Smooth muscle cell (in vitro differentiated cells): ENCODE data around the gene OR4E2. TPM values are rescaled to one million over a fixed set of nuclear protein-coding genes. Genes with fewer than 3 reads are reported as not detected.
"Not testable (repeated sequence)": the region's sequence is repeated elsewhere in the genome, so short reads cannot be mapped to it uniquely, and the experiment has no call there.

Experiments used
- DNase-seq: peaks from one replicate; lab custom pipeline; 2025; ENCODE audit not compliant: unreplicated experiment; lab: John Stamatoyannopoulos, UW
- H2AFZ ChIP-seq: fragments of 200-600 bp; sonication (generic); 2 replicates; pipeline ENCODE4 v1.6.0; 2016; ENCODE audit warnings: antibody characterized with exemption, low read depth, mild to moderate bottlenecking
- H3F3A ChIP-seq: fragments of 200-600 bp; sonication (generic); 2 replicates; pipeline ENCODE4 v1.6.0; 2017; ENCODE audit warnings: antibody characterized with exemption, low read depth
- H3K27ac ChIP-seq: fragments of 200-600 bp; sonication (generic); 2 replicates; pipeline ENCODE4 v1.5.1; 2016; ENCODE audit warnings: low read depth, mild to moderate bottlenecking
- H3K27me3 ChIP-seq: fragments of 200-600 bp; sonication (generic); 2 replicates; pipeline ENCODE4 v1.6.1; 2016; ENCODE audit warnings: low read depth, mild to moderate bottlenecking
- H3K36me3 ChIP-seq: fragments of 200-600 bp; sonication (generic); 2 replicates; pipeline ENCODE4 v1.5.1; 2016; ENCODE audit warnings: low read depth
- H3K4me1 ChIP-seq: fragments of 200-600 bp; sonication (generic); 2 replicates; pipeline ENCODE4 v1.5.1; 2016; ENCODE audit warnings: low read depth
- H3K4me2 ChIP-seq: fragments of 200-600 bp; sonication (generic); 2 replicates; pipeline ENCODE4 v1.6.0; 2016; ENCODE audit warnings: mild to moderate bottlenecking
- H3K4me3 ChIP-seq: fragments of 200-600 bp; sonication (generic); 2 replicates; pipeline ENCODE4 v1.5.1; 2016; ENCODE audit warnings: mild to moderate bottlenecking
- H3K79me2 ChIP-seq: fragments of 200-600 bp; sonication (generic); 2 replicates; pipeline ENCODE4 v1.6.0; 2016; ENCODE audit warnings: low read depth, mild to moderate bottlenecking
- H3K9ac ChIP-seq: fragments of 200-600 bp; sonication (generic); 2 replicates; pipeline ENCODE4 v1.6.0; 2016; ENCODE audit warnings: low read depth
- H3K9me3 ChIP-seq: fragments of 200-600 bp; sonication (generic); replicated peaks from 2 replicates; pipeline ENCODE4 v1.5.1; 2016; ENCODE audit warnings: low read depth
- H4K20me1 ChIP-seq: fragments of 200-600 bp; sonication (generic); 2 replicates; pipeline ENCODE4 v1.6.0; 2016; ENCODE audit warnings: low read depth
- WGBS: methylation state at CpG from one replicate; pipeline ENCODE4 v1.1.7; 2016; ENCODE audit warnings: low lambda C conversion rate; 5-methylcytosine and 5-hydroxymethylcytosine counted together
- polyA plus RNA-seq: library from polyadenylated mRNA; unstranded; fragments of >200 nt; fragmentation: Nextera tagmentation; extraction: Ambion mirVana; gene quantifications from 2 replicates; pipeline ENCODE4 v1.2.1, GENCODE V29; 2016
- total RNA-seq: library from RNA; depleted of rRNA; stranded (reverse); fragments of >200 nt; gene quantifications from 2 replicates; pipeline ENCODE4 v1.2.3, GENCODE V29; 2014
- TF ChIP-seq, protein P1 (sequence below): fragments of 200-600 bp; sonication (generic); IDR thresholded peaks from 2 replicates; pipeline ENCODE4 v1.5.1; 2017; ENCODE audit warnings: borderline replicate concordance, mild to moderate bottlenecking, antibody characterized with exemption; ENCODE audit not compliant: insufficient read depth, poor library complexity, severe bottlenecking

Gene OR4E2
- total and polyA plus RNA-seq, 2 experiments from 2014 or later: not detected

DNA sequence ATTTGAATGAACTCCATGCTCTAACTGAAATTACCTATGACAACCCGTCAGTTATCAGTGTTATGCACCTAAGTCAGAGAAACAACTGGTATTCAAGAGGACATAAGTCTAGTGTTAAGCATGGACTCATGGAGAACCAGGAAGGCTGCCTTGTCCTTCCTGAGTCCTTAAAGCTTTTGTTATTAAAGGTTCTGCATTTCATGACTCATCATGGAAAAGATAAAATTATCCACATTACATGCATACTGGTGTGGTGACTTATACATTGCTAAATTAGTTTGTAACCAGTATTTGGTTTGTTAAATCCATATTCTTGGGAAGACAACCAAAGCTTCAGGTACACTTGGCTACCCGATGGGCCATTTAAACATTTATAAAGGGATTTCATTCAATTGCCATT, 26.4 kb downstream of the OR4E2 start:
- DNase-seq: no peak

DNA sequence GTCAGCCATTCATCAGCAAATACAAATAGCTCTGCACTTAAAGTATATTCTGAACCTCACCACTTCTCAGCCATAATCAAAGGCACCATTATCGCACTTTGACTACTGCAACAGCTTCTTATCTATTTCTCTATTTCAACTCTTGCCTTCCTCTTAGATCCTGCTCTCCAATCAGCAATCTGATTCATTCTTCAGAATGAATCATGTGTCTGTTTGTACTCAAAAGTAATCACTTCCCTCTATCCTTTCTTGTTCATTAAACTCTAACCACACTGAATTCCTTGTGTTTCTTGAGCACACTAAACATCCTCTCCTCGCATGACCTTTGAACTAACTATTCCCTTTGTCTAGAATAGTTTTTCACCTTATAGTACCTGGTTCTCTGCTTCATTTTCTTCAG, 32.8 kb downstream of the OR4E2 start:
- Histone ChIP-seq H3K27me3 (peaks cover 3% of the 10 kb centered on the region), H3F3A (no peaks in the 10 kb centered on the region), H3K4me3 (no peak overlapping the region), H3K27ac (no peak overlapping the region), H3K9me3 (no peaks in the 10 kb centered on the region), H2AFZ (no peak overlapping the region), H3K4me2 (no peak overlapping the region), H3K79me2 (no peaks in the 10 kb centered on the region), H3K36me3 (no peaks in the 10 kb centered on the region), H4K20me1 (no peaks in the 10 kb centered on the region), H3K9ac (no peak overlapping the region), H3K4me1 (no peaks in the 10 kb centered on the region)
- TF ChIP-seq, protein P1, sequence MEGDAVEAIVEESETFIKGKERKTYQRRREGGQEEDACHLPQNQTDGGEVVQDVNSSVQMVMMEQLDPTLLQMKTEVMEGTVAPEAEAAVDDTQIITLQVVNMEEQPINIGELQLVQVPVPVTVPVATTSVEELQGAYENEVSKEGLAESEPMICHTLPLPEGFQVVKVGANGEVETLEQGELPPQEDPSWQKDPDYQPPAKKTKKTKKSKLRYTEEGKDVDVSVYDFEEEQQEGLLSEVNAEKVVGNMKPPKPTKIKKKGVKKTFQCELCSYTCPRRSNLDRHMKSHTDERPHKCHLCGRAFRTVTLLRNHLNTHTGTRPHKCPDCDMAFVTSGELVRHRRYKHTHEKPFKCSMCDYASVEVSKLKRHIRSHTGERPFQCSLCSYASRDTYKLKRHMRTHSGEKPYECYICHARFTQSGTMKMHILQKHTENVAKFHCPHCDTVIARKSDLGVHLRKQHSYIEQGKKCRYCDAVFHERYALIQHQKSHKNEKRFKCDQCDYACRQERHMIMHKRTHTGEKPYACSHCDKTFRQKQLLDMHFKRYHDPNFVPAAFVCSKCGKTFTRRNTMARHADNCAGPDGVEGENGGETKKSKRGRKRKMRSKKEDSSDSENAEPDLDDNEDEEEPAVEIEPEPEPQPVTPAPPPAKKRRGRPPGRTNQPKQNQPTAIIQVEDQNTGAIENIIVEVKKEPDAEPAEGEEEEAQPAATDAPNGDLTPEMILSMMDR: no peak
- no peak for DNase-seq
- 79% methylated on average over 2 of the region's 2 CpGs for WGBS

More for the DNA sequence above, 26.4 kb downstream of the OR4E2 start:
- H3K4me2 ChIP-seq: no peak overlapping the region
- H3F3A ChIP-seq: no peaks in the 10 kb centered on the region
- H3K79me2 ChIP-seq: no peaks in the 10 kb centered on the region
- WGBS: 79% methylated on average over 2 of the region's 2 CpGs
- no peaks in the 10 kb centered on the region for H3K9me3 ChIP-seq
- TF ChIP-seq, protein P1: no peak
- no peaks in the 10 kb centered on the region for H4K20me1 ChIP-seq
- H3K9ac ChIP-seq: no peak overlapping the region
- no peak overlapping the region for H3K4me3 ChIP-seq
- no peaks in the 10 kb centered on the region for H3K4me1 ChIP-seq
- H3K27ac ChIP-seq: no peak overlapping the region
- H2AFZ ChIP-seq: no peak overlapping the region
- H3K36me3 ChIP-seq: no peaks in the 10 kb centered on the region
- H3K27me3 ChIP-seq: peaks cover 3% of the 10 kb centered on the region

DNA sequence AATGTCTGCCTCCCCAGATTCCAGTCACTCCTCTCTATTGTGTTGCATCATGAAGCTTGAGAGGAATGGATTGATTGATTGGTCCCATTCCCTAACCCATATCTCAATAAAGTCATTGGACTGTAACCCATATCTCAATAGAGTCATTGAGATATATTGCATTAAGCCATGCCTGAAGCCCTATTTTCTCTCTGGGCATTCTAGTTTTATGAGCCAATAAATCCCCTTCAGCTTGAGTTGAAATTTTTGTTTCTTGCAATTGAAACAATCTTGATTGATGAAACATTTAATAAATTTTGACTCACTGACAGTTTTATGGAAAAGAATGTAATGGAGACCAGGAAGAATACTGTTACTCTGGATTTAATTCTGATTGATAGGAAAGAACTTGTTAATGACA, 40.8 kb downstream of the OR4E2 start:
- H3K4me3 ChIP-seq: no peak overlapping the region
- H3K9ac ChIP-seq: no peak overlapping the region
- H2AFZ ChIP-seq: no peak overlapping the region
- no peaks in the 10 kb centered on the region for H3K79me2 ChIP-seq
- no peaks in the 10 kb centered on the region for H3F3A ChIP-seq
- TF ChIP-seq, protein P1: no peak
- H3K27me3 ChIP-seq: no peaks in the 10 kb centered on the region
- H4K20me1 ChIP-seq: no peaks in the 10 kb centered on the region
- H3K4me2 ChIP-seq: no peak overlapping the region
- no peaks in the 10 kb centered on the region for H3K36me3 ChIP-seq
- H3K27ac ChIP-seq: no peak overlapping the region
- H3K9me3 ChIP-seq: no peaks in the 10 kb centered on the region
- H3K4me1 ChIP-seq: no peaks in the 10 kb centered on the region
- DNase-seq: no peak

DNA sequence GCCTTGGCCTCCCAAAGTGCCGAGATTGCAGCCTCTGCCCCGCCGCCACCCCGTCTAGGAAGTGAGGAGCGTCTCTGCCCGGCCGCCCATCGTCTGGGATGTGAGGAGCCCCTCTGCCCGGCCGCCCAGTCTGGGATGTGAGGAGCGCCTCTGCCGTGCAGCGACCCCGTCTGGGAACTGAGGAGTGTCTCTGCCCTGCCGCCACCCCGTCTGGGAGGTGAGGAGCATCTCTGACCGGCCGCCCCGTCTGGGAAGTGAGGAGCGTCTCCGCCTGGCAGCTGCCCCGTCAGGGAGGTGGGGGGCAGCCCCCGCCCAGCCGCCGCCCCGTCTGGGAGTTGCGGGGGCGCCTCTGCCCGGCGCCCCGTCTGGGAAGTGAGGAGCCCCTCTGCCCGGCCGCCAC, 44.0 kb downstream of the OR4E2 start:
- H3K79me2 ChIP-seq, H3F3A ChIP-seq, H3K9ac ChIP-seq, DNase-seq, H3K4me2 ChIP-seq, H3K27me3 ChIP-seq, H4K20me1 ChIP-seq, H3K9me3 ChIP-seq, H3K4me3 ChIP-seq, H3K4me1 ChIP-seq, H3K27ac ChIP-seq, H3K36me3 ChIP-seq, H2AFZ ChIP-seq: not testable (repeated sequence)
- 91% methylated on average over 26 of the region's 33 CpGs for WGBS

DNA sequence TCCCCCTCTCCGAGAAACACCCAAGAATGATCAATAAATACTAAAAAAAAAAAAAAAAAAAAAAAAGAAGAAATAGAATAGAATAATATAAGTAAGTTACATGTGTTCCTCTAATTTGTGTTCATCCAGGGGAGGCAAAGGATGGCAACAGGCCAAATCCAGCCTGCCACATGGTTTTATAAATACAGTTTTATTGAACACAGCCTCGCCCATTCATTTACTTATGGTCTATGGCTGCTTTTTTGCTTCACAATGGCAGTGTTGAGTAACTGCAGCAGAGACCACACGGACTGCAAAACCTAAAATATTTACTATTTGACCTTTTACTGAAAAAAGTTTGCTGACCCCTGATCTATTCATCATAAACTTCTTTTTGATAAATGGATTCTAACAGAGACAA, 44.9 kb downstream of the OR4E2 start:
- not testable (repeated sequence) for H3K27me3 ChIP-seq, H3K4me2 ChIP-seq, H4K20me1 ChIP-seq, H3K4me1 ChIP-seq, H3K9me3 ChIP-seq, H2AFZ ChIP-seq, H3K4me3 ChIP-seq, H3K36me3 ChIP-seq, H3K27ac ChIP-seq, DNase-seq, H3F3A ChIP-seq, H3K9ac ChIP-seq, H3K79me2 ChIP-seq
- 86% methylated on average over 2 of the region's 3 CpGs for WGBS
